Right renal pelvis (tissue), 4 donors: ENCODE measurements around the gene ZGRF1. TPM values are rescaled to one million over a fixed set of nuclear protein-coding genes. Genes with fewer than 3 reads are reported as not detected.
"Not testable (repeated sequence)": the region's sequence is repeated elsewhere in the genome, so short reads cannot be mapped to it uniquely, and the experiment has no call there.

Source experiments
- DNase-seq, 4 donors: peaks; one replicate each; pipeline ENCODE4 v3.0.0-alpha.2; 2013; ENCODE audit warnings: low read depth in 4 of 4, low spot score in 3 of 4, missing footprints in 1 of 4
- polyA plus RNA-seq, 4 donors: library from polyadenylated mRNA; unstranded; fragments of 120-200 nt; gene quantifications; one replicate each; pipeline ENCODE4 v1.2.1, GENCODE V29; 2013; ENCODE audit not compliant: insufficient read length in 4 of 4

Gene ZGRF1
- polyA plus RNA-seq, 4 donors: 11.6 to 14.8 (median 12.6) TPM

GRCh38 chr4:112517911-112518310 is 118.8 kb downstream of the ZGRF1 start:
- no peak for DNase-seq

GRCh38 chr4:112517067-112517634 is 119.6 kb downstream of the ZGRF1 start:
- DNase-seq: no peak

- DNase-seq: no peak
These were observed 120.1 kb downstream of the ZGRF1 start for GRCh38 chr4:112516471-112517066.

- no peak for DNase-seq
These were observed 120.6 kb downstream of the ZGRF1 start, which contains the start of gene NEUROG2 for GRCh38 chr4:112516066-112516470. Gene NEUROG2, minus strand, starts transcription at chr4:112516180. Its CDS starts 705 bp downstream, at chr4:112515475.

- DNase-seq: no peak
These were observed 121.3 kb downstream of the ZGRF1 start for GRCh38 chr4:112515198-112516065.

- no peak for DNase-seq
These were observed 122.0 kb downstream of the ZGRF1 start for GRCh38 chr4:112514647-112515197.

- no peak for DNase-seq
These were observed 122.6 kb downstream of the ZGRF1 start for GRCh38 chr4:112513971-112514646.

- no peak for DNase-seq
These were observed 124.9 kb downstream of the ZGRF1 start for GRCh38 chr4:112511803-112512118.

- no peak for DNase-seq
These were observed 125.5 kb downstream of the ZGRF1 start for GRCh38 chr4:112511093-112511802.

GRCh38 chr4:112510291-112511092 is 126.2 kb downstream of the ZGRF1 start:
- DNase-seq: no peak

- DNase-seq: no peak
These were observed 127.2 kb downstream of the ZGRF1 start for GRCh38 chr4:112509243-112510141.

GRCh38 chr4:112508356-112508755 is 128.4 kb downstream of the ZGRF1 start:
- no peak for DNase-seq

GRCh38 chr4:112504807-112505206 is 131.9 kb downstream of the ZGRF1 start:
- DNase-seq: no peak

GRCh38 chr4:112502871-112503270 is 133.8 kb downstream of the ZGRF1 start:
- no peak for DNase-seq

GRCh38 chr4:112492321-112492720 is 144.4 kb downstream of the ZGRF1 start:
- no peak for DNase-seq

- DNase-seq: not testable (repeated sequence)
These were observed 145.9 kb downstream of the ZGRF1 start for GRCh38 chr4:112490808-112491207.
